ENCODE data around the gene CTNNBIP1. TPM values are rescaled to one million over a fixed set of nuclear protein-coding genes. Genes with fewer than 3 reads are reported as not detected.
"Not testable (repeated sequence)": the region's sequence is repeated elsewhere in the genome, so short reads cannot be mapped to it uniquely, and the experiment has no call there.

CTNNBIP1 gene
- total RNA-seq, 1 donor from 2014 or later: 44.7 TPM

- TF ChIP-seq POLR2A (IDR thresholded peaks at IDR 0.05) (no peak), CTCF (IDR thresholded peaks at IDR 0.05) (no peak), POLR2AphosphoS5 (IDR thresholded peaks at IDR 0.05; ENCODE audit: insufficient read depth in 1 of 2, low read depth in 1 of 2) (no peak)
- intact Hi-C loops (cut with DNase I): loop anchor here (10.0 kb wide), 1 partner anchor 55 kb away; no protein-coding TSS in a partner anchor
- peaks cover 0 to 41% of the 10 kb centered on the region in 2 donors for H3K36me3 ChIP-seq
- no peaks in the 10 kb centered on the region for H3K4me1 ChIP-seq
- H3K4me3 ChIP-seq: no peak overlapping the region
- DNase-seq (ENCODE audit: extremely low spot score in 2 of 2): no peak
- no peaks in the 10 kb centered on the region for H3K9me3 ChIP-seq
- no peak overlapping the region for H3K27ac ChIP-seq
- H3K27me3 ChIP-seq: no peaks in the 10 kb centered on the region
Measured at GRCh38 chr1:9929431-9930385, 19.6 kb upstream of the CTNNBIP1 start.

- Histone ChIP-seq H3K27ac (no peak overlapping the region), H3K4me1 (no peaks in the 10 kb centered on the region), H3K36me3 (peaks cover 0 to 22% of the 10 kb centered on the region in 2 donors), H3K9me3 (no peaks in the 10 kb centered on the region), H3K27me3 (no peaks in the 10 kb centered on the region), H3K4me3 (no peak overlapping the region)
- TF ChIP-seq POLR2A (IDR thresholded peaks at IDR 0.05) (no peak), CTCF (IDR thresholded peaks at IDR 0.05) (no peak), POLR2AphosphoS5 (IDR thresholded peaks at IDR 0.05; ENCODE audit: insufficient read depth in 1 of 2, low read depth in 1 of 2) (no peak)
- intact Hi-C loops (cut with DNase I): no loop called here
- no peak for DNase-seq (ENCODE audit: extremely low spot score in 2 of 2)
Measured at GRCh38 chr1:9927259-9927658, 17.2 kb upstream of the CTNNBIP1 start.

GRCh38 chr1:9922342-9922741, 12.3 kb upstream of the CTNNBIP1 start:
- intact Hi-C loops (cut with DNase I): no loop called here
- Histone ChIP-seq H3K9me3 (no peaks in the 10 kb centered on the region), H3K36me3 (no peaks in the 10 kb centered on the region), H3K4me1 (no peaks in the 10 kb centered on the region), H3K27me3 (no peaks in the 10 kb centered on the region), H3K27ac (no peak overlapping the region), H3K4me3 (no peak overlapping the region)
- DNase-seq (ENCODE audit: extremely low spot score in 2 of 2): no peak
- TF ChIP-seq POLR2A (IDR thresholded peaks at IDR 0.05): no peak

GRCh38 chr1:9920606-9921005, 10.5 kb upstream of the CTNNBIP1 start:
- no peak for DNase-seq (ENCODE audit: extremely low spot score in 2 of 2)
- H3K4me3 ChIP-seq: no peak overlapping the region
- H3K27ac ChIP-seq: no peak overlapping the region
- no peaks in the 10 kb centered on the region for H3K9me3 ChIP-seq
- no peaks in the 10 kb centered on the region for H3K27me3 ChIP-seq
- no peaks in the 10 kb centered on the region for H3K4me1 ChIP-seq
- TF ChIP-seq POLR2AphosphoS5 (IDR thresholded peaks at IDR 0.05; ENCODE audit: insufficient read depth in 1 of 2, low read depth in 1 of 2) (no peak), CTCF (IDR thresholded peaks at IDR 0.05) (no peak), POLR2A (IDR thresholded peaks at IDR 0.05) (no peak)
- H3K36me3 ChIP-seq: no peaks in the 10 kb centered on the region
- intact Hi-C loops (cut with DNase I): no loop called here

GRCh38 chr1:9917901-9918300, 7.8 kb upstream of the CTNNBIP1 start:
- TF ChIP-seq POLR2A (IDR thresholded peaks at IDR 0.05): no peak
- TF ChIP-seq POLR2AphosphoS5 (IDR thresholded peaks at IDR 0.05; ENCODE audit: insufficient read depth in 1 of 2, low read depth in 1 of 2): no peak
- no peak for TF ChIP-seq CTCF (IDR thresholded peaks at IDR 0.05)
- Histone ChIP-seq H3K4me1 (no peaks in the 10 kb centered on the region), H3K4me3 (no peak overlapping the region), H3K27ac (no peak overlapping the region), H3K36me3 (no peaks in the 10 kb centered on the region), H3K9me3 (no peaks in the 10 kb centered on the region), H3K27me3 (no peaks in the 10 kb centered on the region)
- intact Hi-C loops (cut with DNase I): no loop called here
- DNase-seq (ENCODE audit: extremely low spot score in 2 of 2): no peak

GRCh38 chr1:9917495-9917894, 7.4 kb upstream of the CTNNBIP1 start:
- H3K27me3 ChIP-seq; H3K4me1 ChIP-seq; H3K4me3 ChIP-seq; H3K27ac ChIP-seq; DNase-seq (ENCODE audit: extremely low spot score in 2 of 2); H3K36me3 ChIP-seq; intact Hi-C loops (cut with DNase I); H3K9me3 ChIP-seq: not testable (repeated sequence)
